Anterior cingulate cortex (tissue), 58 donors: ENCODE measurements around the gene DNAJC2.

Experiments
- DNase-seq, 58 donors: peaks; one replicate each; lab custom pipeline; 2025; lab: John Stamatoyannopoulos, UW

DNAJC2 gene, protein sequence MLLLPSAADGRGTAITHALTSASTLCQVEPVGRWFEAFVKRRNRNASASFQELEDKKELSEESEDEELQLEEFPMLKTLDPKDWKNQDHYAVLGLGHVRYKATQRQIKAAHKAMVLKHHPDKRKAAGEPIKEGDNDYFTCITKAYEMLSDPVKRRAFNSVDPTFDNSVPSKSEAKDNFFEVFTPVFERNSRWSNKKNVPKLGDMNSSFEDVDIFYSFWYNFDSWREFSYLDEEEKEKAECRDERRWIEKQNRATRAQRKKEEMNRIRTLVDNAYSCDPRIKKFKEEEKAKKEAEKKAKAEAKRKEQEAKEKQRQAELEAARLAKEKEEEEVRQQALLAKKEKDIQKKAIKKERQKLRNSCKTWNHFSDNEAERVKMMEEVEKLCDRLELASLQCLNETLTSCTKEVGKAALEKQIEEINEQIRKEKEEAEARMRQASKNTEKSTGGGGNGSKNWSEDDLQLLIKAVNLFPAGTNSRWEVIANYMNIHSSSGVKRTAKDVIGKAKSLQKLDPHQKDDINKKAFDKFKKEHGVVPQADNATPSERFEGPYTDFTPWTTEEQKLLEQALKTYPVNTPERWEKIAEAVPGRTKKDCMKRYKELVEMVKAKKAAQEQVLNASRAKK

GRCh38 chr7:103344453-103345149 is at the start of gene DNAJC2:
TSS of gene DNAJC2 (minus strand) at chr7:103344767. CDS start at chr7:103344622, 145 bp downstream.
- peak; percentile 16 to 91 (median 78) for DNase-seq

DNA sequence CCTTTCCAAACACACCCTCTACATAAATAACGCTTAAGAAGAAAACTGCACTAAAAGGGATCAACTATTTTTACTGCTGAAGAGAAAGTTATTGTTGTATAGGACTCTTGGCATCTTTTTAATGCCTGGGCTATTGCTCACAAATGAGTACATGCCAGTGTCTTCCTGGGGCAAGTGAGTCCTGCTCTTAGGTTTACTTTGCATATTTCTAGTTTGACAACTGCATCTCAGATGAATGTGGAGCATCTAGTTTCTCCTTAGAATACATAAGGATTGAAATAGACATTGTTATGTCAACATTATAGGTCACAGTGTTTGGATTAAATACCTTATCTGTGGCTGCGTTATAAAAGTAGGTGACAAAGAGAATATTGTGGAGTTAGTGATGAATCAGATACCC is 47.4 kb upstream of the DNAJC2 start:
- no peak for DNase-seq

DNA sequence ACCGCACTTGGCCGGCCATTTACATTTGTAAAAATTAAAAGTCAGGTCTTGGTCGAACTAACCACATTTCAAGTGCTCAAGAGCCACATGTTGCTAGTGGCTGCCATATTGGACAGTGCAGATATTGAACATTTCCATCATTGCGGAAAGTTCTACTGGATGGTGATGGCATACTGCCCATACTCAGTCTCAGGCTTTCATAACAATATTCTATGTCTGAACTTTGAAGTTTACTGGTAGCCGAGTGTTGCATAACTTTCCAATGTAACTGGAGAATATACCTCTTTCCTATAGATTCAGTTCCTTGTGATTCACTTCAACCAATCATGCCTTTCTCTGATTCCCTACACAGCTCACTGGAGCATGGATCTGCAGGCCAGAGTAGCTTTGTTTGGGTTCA is 46.6 kb upstream of the DNAJC2 start:
- no peak for DNase-seq

GRCh38 chr7:103389263-103389662 is 44.7 kb upstream of the DNAJC2 start:
- no peak for DNase-seq

DNA sequence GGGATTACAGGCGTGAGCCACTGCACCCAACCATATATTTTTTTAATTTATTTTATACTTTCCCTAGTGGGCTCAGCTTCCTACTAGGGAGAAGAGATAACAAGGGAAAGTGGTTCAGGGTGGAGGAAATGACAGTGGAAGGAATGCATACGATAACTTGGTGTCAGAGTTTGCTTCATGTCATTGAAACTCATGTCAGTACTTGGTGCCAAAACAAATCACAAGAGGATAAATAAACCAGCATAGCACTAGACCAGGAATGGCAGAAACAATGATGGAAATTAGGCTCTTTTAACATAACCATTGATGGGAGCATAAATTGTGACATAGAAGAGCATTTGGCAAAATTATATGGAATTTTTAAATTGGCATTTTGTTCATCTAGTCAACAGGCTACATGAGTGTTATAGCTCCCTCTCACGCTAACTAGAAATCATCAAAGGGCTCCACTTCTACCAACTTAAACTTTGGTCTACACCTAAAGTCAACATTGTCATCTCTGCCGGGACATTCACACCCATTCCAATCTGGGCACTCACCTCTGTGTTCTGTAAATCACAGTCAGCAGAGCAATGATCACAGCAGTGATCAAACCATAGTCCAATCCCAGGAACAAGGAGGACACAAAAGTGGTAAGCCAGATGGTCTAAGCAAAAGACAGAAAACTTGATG is 44.0 kb upstream of the DNAJC2 start:
- no peak for DNase-seq

DNA sequence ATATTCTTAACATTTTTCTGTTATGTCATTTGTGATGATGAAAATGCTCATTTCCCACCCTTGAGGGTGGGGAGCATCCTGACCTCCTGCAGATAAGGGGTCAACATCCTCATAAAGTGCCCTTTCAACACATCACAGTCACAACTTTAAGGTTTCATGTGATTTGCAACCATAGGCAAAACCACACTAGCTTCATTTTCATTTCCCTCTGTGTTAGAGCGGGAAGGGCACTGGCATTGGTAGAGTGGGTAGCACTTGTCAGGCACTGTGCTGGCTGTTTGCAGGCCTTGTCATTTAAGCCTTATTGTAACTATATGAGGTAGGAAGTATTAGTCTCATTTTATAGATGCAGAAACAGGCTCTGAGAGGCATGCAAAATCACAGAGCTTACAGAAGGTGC is 42.7 kb upstream of the DNAJC2 start:
- DNase-seq = no peak

DNA sequence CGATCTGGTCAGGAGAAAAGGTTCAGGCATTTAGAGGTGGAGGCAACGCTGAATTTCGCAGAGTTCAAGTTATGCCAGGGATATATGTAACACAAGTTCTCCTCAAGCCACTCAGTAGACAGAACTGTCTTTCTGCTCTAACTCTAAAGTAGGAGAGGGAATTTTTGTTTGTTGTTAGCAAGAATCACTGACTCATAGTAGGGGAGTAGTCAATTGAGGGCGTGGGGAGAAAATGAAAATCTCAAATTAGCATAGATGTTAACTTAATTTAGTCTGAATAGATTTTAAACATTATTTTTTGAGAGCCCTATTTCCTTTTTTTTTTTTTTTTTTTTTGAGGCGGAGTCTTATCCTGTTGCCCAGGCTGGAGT is 37.5 kb upstream of the DNAJC2 start:
- DNase-seq = no peak

GRCh38 chr7:103381280-103382031 is 36.9 kb upstream of the DNAJC2 start:
- no peak for DNase-seq

DNA sequence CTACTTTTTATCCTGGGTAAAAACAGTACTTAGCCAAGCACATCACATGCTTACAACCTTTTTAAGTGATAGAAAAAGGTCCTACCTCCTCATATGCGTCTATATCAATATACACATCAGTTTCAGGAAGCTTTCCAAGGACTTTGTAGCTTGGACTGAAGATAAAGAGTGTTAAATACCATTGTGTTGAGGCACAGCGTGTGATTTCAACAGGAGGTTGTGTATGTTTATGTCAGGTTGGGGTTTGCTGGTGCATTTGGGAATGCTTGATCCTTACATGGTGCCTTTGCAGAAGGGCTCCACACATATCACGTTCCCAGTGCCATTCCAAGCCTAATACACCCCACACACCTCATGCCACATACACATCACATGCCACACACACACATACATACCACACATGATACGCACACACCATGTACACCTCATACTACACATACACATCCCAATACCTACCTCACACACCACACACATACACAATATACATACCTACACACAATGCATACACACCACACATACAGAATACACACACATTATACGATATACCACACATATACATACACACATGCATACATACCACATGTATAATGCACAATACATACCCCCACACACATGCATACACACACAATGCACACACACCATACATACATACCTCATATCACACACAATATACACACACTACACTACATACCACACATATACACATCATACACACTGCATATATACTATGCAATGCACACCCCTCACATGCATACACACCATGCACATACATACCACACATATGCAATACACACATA is 36.0 kb upstream of the DNAJC2 start:
- DNase-seq = no peak

DNA sequence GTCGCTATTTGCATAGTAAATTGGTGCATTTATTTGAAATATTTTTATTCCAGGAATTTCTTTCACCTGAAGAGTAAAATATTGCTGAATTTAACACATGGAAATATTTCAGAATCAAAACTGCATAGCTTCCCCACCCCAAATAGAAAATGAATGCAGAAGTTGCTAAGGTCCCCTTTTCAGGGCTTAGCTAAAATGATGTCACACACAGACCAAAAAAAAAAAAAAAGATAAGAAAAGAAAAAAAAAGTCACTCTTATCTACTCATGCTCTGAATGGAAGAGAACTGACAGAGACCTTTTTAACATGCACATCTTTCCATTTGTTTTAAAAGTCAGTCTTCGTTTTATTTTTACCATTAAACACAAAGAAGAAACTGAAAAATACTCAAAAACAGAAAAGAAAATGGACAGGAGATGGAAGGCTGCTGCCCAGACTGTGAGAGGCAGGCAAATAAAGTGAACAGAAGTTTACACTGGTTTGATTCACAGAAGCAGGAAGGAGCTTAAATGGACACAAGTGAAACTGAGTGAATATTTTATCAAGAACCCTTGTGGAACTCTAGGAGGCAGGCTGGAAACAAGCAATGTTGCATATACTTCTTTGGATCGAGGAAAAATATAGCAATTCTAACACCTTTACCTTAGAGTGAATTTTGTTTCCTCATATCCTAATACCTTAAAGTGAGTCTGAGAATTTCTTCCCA is 34.9 kb upstream of the DNAJC2 start:
- no peak for DNase-seq

DNA sequence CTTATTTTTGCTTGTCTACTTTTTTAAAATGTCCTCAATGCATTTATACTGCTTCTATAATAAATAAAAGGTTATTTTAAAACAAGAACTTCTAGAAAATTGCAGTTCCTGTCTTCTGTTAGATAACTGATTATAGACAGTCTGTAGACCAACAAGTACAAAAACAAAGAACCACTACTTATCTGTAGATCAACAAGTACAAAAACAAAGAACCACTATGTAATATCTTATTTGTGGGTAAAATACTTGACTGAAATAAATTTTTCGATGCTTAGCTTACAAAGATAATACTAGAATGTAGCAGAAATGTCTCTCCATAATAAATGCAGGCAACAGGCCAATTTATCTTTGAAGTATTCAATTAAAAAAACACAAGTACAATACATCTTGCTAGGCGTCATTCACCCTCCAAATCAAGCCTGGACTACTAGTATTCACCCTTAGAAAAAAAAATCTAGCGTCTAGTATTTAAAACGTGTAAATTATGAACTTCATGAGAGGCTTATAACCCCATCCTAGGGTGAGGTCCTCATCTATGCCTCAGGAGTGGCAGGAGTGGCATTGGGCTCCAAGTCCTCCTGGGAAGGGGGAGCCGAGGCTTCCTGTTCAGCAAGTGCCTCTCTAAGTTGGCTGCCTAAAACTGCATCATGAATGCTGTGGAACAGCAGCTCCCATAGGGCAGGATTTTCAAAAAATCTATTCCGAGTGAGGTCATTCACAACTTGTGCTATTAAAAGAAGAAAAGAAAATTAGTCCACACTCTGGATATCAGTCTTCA is 29.5 kb upstream of the DNAJC2 start:
- no peak for DNase-seq

DNA sequence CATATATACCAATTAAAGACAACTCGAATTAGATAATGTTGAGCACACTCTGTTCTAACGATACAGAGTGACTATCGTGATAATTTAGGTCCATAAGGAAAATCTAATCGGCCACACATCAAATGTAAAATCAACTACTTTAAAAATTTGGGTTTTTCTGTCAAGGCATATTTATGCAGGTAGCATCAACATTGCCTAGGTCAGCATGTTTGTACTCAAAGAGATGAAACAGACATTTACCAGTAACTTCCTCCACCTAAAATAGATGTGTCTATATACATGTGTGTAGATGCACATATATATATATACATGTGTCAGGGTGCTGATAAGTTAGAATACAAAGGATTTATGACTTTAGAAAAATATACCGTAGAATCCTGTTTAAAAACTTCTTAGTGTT is 24.9 kb upstream of the DNAJC2 start:
- no peak for DNase-seq

DNA sequence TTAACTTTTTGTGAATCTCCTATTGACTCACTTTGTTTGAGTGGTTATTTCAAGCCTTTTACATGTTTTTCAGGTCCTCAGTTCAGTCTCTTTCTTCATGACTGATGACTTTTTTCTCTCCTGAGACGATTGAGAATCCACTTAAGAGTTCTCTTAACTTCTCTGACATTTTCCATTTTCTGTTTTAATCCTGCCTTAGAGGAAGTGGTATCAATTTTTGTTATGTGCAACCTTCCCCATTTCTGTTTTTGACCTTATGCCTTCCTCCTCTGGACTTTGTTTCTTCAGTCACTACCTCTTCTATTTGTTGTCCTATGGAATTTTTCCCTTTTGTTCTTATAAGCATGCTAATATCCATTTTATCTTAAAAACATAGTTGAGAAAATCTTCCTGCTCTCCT is 5.2 kb upstream of the DNAJC2 start:
- DNase-seq = no peak

- no peak for DNase-seq
These were observed 4.4 kb upstream of the DNAJC2 start for GRCh38 chr7:103348959-103349358.

GRCh38 chr7:103348452-103348851 is 3.9 kb upstream of the DNAJC2 start:
- no peak for DNase-seq

DNA sequence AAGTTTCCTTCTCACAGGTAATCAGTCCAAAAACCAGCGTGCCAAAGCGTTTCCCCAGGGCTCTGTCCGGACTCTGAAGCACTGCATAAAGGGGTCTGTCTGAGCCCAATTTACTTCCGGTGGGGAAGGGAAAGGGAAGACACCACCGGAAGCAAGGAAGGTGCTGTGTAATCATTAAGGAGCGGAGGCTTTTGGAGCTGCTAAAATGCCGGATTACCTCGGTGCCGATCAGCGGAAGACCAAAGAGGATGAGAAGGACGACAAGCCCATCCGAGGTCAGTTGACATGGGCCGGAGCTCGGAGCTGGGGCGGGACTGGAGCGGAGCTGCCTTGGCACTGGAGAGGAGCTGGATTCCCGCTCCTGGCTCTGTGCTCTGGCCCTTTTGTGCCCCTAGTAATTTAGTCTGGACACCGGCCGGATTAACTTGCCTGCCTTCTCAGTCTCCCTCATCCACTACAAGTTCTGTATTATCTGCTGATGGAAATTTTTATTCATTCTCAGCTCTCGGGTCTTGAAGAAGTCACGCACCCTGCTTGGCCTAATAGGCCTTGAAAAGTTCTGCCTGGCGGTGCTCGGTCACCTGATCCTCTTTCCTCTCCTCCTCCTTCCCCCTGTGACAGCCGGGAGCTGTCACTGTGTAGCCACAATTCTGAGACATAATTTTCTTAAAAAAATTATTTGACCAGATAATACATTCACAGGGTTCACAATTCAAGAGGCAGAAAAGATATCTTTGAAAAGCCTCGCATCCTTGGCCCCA is 3.1 kb upstream of the DNAJC2 start, which contains the start of gene PSMC2:
TSS of gene PSMC2 (plus strand) at position 137 of the 761 bp plus-strand sequence. CDS start at position 206, 69 bp downstream.
- DNase-seq = peak in 57 of 58 donors; percentile 36 to 90 (median 74)

- DNase-seq = no peak
These were observed 1.8 kb upstream of the DNAJC2 start for GRCh38 chr7:103346396-103346795.
